SK-N-SH (cell line): ENCODE measurements around the gene SNAP29.

Source experiments
- ELF1 ChIP-seq: IDR thresholded peaks from 2 replicates; pipeline ENCODE4 v1.4.0; 2012
- EP300 ChIP-seq, 2 experiments: IDR thresholded peaks; 2 replicates each; pipeline versions ENCODE4 v1.4.0 to v1.6.1; 2012; ENCODE audit warnings: borderline replicate concordance in 1 of 2, low read depth in 1 of 2, low read length in 1 of 2
- FOXM1 ChIP-seq: IDR thresholded peaks from 2 replicates; pipeline ENCODE4 v1.4.0; 2012; ENCODE audit warnings: low read depth, mild to moderate bottlenecking
- MEF2A ChIP-seq: IDR thresholded peaks from 2 replicates; pipeline ENCODE4 v1.4.0; 2012; ENCODE audit warnings: low read depth, borderline replicate concordance
- POLR2AphosphoS5 ChIP-seq: IDR thresholded peaks from 2 replicates; pipeline ENCODE4 v1.6.1; 2012; ENCODE audit warnings: low read depth, low read length
- RCOR1 ChIP-seq: fragments of 150-350 bp; IDR thresholded peaks from 2 replicates; pipeline ENCODE4 v1.6.1; 2017; ENCODE audit warnings: antibody characterized with exemption, low read length
- SMC3 ChIP-seq: IDR thresholded peaks from 2 replicates; pipeline ENCODE4 v1.6.1; 2012; ENCODE audit warnings: low read depth, low read length, improper control_type of control experiment
- TCF12 ChIP-seq: IDR thresholded peaks from 2 replicates; pipeline ENCODE4 v1.4.0; 2012
- TF ChIP-seq, protein P1 (sequence below): IDR thresholded peaks from 2 replicates; pipeline ENCODE4 v1.4.0; 2012; ENCODE audit warnings: low read depth
- TF ChIP-seq, protein P2 (sequence below): fragments of 150-350 bp; IDR thresholded peaks from 2 replicates; pipeline ENCODE4 v1.6.1; 2017; ENCODE audit warnings: antibody characterized with exemption, low read length, low read depth, borderline replicate concordance
- TF ChIP-seq, protein P3 (sequence below): fragments of 200-600 bp; sonication (generic); IDR thresholded peaks from 2 replicates; pipeline ENCODE4 v1.6.1; 2017; ENCODE audit warnings: antibody characterized with exemption, mild to moderate bottlenecking, moderate library complexity
- TF ChIP-seq, protein P4 (sequence below): IDR thresholded peaks from 2 replicates; pipeline ENCODE4 v1.6.1; 2012; ENCODE audit warnings: mild to moderate bottlenecking, low read depth, low read length, moderate library complexity
- TF ChIP-seq, protein P5 (sequence below): IDR thresholded peaks from 2 replicates; pipeline ENCODE4 v1.4.0; 2012; ENCODE audit warnings: low read depth, borderline replicate concordance
- TF ChIP-seq, protein P6 (sequence below): IDR thresholded peaks from 2 replicates; pipeline ENCODE4 v1.4.0; 2012; ENCODE audit warnings: low read depth, borderline replicate concordance

DNA sequence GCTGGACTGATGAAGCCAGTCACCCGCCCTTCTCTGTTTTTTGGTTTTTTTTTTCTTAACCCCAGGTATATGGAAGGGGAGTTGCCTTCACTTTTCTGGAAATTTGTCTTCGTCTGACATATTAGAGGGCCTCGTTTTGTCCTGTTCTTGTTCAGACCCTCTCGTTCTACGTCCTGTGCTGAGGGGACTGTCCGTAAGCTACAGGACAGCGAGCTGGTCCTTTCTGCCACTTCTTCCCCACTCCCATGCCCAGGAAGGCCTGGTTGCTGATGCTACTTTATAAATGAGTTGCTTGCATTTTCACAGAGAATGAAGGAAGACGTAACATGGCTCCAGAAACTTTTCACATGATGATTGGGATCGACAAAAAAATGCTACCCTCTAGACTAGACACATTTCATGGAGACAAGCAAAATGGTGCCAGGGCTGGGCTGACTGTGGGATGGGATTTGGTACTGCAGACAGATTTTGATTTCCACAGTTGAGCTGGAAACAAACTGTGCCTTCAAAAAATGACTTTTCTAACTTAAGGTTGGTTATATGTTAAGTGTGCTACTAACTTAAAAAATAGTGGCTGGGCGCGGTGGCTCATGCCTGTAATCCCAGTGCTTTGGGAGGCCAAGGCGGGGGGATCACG is 31.2 kb downstream of the SNAP29 start:
- TF ChIP-seq, protein P1, sequence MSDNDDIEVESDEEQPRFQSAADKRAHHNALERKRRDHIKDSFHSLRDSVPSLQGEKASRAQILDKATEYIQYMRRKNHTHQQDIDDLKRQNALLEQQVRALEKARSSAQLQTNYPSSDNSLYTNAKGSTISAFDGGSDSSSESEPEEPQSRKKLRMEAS: no peak
- TF ChIP-seq, protein P2, sequence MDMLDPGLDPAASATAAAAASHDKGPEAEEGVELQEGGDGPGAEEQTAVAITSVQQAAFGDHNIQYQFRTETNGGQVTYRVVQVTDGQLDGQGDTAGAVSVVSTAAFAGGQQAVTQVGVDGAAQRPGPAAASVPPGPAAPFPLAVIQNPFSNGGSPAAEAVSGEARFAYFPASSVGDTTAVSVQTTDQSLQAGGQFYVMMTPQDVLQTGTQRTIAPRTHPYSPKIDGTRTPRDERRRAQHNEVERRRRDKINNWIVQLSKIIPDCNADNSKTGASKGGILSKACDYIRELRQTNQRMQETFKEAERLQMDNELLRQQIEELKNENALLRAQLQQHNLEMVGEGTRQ: no peak
- TF ChIP-seq, protein P3, sequence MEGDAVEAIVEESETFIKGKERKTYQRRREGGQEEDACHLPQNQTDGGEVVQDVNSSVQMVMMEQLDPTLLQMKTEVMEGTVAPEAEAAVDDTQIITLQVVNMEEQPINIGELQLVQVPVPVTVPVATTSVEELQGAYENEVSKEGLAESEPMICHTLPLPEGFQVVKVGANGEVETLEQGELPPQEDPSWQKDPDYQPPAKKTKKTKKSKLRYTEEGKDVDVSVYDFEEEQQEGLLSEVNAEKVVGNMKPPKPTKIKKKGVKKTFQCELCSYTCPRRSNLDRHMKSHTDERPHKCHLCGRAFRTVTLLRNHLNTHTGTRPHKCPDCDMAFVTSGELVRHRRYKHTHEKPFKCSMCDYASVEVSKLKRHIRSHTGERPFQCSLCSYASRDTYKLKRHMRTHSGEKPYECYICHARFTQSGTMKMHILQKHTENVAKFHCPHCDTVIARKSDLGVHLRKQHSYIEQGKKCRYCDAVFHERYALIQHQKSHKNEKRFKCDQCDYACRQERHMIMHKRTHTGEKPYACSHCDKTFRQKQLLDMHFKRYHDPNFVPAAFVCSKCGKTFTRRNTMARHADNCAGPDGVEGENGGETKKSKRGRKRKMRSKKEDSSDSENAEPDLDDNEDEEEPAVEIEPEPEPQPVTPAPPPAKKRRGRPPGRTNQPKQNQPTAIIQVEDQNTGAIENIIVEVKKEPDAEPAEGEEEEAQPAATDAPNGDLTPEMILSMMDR: no peak
- TF ChIP-seq FOXM1: no peak
- TF ChIP-seq EP300 (IDR thresholded peaks at IDR 0.05; ENCODE audit: borderline replicate concordance in 1 of 2, low read depth in 1 of 2, low read length in 1 of 2): no peak
- no peak for TF ChIP-seq TCF12
- TF ChIP-seq, protein P4, sequence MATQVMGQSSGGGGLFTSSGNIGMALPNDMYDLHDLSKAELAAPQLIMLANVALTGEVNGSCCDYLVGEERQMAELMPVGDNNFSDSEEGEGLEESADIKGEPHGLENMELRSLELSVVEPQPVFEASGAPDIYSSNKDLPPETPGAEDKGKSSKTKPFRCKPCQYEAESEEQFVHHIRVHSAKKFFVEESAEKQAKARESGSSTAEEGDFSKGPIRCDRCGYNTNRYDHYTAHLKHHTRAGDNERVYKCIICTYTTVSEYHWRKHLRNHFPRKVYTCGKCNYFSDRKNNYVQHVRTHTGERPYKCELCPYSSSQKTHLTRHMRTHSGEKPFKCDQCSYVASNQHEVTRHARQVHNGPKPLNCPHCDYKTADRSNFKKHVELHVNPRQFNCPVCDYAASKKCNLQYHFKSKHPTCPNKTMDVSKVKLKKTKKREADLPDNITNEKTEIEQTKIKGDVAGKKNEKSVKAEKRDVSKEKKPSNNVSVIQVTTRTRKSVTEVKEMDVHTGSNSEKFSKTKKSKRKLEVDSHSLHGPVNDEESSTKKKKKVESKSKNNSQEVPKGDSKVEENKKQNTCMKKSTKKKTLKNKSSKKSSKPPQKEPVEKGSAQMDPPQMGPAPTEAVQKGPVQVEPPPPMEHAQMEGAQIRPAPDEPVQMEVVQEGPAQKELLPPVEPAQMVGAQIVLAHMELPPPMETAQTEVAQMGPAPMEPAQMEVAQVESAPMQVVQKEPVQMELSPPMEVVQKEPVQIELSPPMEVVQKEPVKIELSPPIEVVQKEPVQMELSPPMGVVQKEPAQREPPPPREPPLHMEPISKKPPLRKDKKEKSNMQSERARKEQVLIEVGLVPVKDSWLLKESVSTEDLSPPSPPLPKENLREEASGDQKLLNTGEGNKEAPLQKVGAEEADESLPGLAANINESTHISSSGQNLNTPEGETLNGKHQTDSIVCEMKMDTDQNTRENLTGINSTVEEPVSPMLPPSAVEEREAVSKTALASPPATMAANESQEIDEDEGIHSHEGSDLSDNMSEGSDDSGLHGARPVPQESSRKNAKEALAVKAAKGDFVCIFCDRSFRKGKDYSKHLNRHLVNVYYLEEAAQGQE: no peak
- TF ChIP-seq RCOR1: no peak
- TF ChIP-seq, protein P5, sequence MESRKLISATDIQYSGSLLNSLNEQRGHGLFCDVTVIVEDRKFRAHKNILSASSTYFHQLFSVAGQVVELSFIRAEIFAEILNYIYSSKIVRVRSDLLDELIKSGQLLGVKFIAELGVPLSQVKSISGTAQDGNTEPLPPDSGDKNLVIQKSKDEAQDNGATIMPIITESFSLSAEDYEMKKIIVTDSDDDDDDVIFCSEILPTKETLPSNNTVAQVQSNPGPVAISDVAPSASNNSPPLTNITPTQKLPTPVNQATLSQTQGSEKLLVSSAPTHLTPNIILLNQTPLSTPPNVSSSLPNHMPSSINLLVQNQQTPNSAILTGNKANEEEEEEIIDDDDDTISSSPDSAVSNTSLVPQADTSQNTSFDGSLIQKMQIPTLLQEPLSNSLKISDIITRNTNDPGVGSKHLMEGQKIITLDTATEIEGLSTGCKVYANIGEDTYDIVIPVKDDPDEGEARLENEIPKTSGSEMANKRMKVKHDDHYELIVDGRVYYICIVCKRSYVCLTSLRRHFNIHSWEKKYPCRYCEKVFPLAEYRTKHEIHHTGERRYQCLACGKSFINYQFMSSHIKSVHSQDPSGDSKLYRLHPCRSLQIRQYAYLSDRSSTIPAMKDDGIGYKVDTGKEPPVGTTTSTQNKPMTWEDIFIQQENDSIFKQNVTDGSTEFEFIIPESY: no peak
- TF ChIP-seq MEF2A: no peak
- TF ChIP-seq SMC3: no peak
- TF ChIP-seq, protein P6, sequence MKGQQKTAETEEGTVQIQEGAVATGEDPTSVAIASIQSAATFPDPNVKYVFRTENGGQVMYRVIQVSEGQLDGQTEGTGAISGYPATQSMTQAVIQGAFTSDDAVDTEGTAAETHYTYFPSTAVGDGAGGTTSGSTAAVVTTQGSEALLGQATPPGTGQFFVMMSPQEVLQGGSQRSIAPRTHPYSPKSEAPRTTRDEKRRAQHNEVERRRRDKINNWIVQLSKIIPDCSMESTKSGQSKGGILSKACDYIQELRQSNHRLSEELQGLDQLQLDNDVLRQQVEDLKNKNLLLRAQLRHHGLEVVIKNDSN: no peak
- no peak for TF ChIP-seq ELF1
- TF ChIP-seq POLR2AphosphoS5: no peak
